PC-3 (cell line): Measurements from ENCODE around the gene DCAF12. TPM values are rescaled to one million over a fixed set of nuclear protein-coding genes. Genes with fewer than 3 reads are reported as not detected.

Source experiments
- ATAC-seq: fragments of 200-7000 bp; cut with Tn5 transposase; 2 replicates; pipeline ENCODE4 v1.9.1; 2020; ENCODE audit warnings: mild to moderate bottlenecking, moderate library complexity
- BruUV-seq: library from RNA; stranded (reverse); fragments of 400-500 nt; replicated peaks from 2 replicates; lab custom pipeline; 2021; lab: Mats Ljungman, UMichigan
- CTCF ChIA-PET: fragments of 300-600 bp; sonication (Branson Sonifier 250); formaldehyde crosslinking; loops from one replicate; lab custom pipeline; 2022; ENCODE audit warnings: antibody characterized with exemption; lab: Charles Lee
- POLR2A ChIA-PET: fragments of 300-600 bp; sonication (Branson Sonifier 250); formaldehyde crosslinking; loops from one replicate; lab custom pipeline; 2022; ENCODE audit warnings: antibody characterized with exemption; ENCODE audit not compliant: unreplicated experiment; lab: Charles Lee
- DNase-seq: peaks from one replicate; pipeline ENCODE4 v3.0.0-alpha.2; 2015
- H2AFZ ChIP-seq: fragments of 300-600 bp; sonication (generic); 2 replicates; pipeline ENCODE4 v1.6.0; 2016; ENCODE audit warnings: antibody characterized with exemption, low read length
- H3F3A ChIP-seq: fragments of 300-600 bp; sonication (generic); one replicate; pipeline ENCODE4 v1.6.0; 2017; ENCODE audit warnings: antibody characterized with exemption, low read length, control low read depth, mild to moderate bottlenecking; ENCODE audit not compliant: unreplicated experiment
- H3K27ac ChIP-seq: fragments of 300-600 bp; sonication (generic); 2 replicates; pipeline ENCODE4 v1.5.1; 2016; ENCODE audit warnings: mild to moderate bottlenecking, low read length
- H3K27me3 ChIP-seq: fragments of 300-600 bp; sonication (generic); 2 replicates; pipeline ENCODE4 v1.6.1; 2016; ENCODE audit warnings: low read length, mixed read lengths
- H3K36me3 ChIP-seq: fragments of 300-600 bp; sonication (generic); 2 replicates; pipeline ENCODE4 v1.6.1; 2016; ENCODE audit warnings: low read depth, mixed run types, low read length, mixed read lengths
- H3K4me1 ChIP-seq: fragments of 300-600 bp; sonication (generic); 2 replicates; pipeline ENCODE4 v1.5.1; 2016; ENCODE audit warnings: low read length; ENCODE audit not compliant: insufficient read depth
- H3K4me2 ChIP-seq: fragments of 300-600 bp; sonication (generic); 2 replicates; pipeline ENCODE4 v1.6.0; 2016; ENCODE audit warnings: low read length
- H3K4me3 ChIP-seq: fragments of 300-600 bp; sonication (generic); 2 replicates; pipeline ENCODE4 v1.5.1; 2016; ENCODE audit warnings: mild to moderate bottlenecking, low read length, mixed read lengths
- H3K79me2 ChIP-seq: fragments of 300-600 bp; sonication (generic); 2 replicates; pipeline ENCODE4 v1.6.1; 2017; ENCODE audit warnings: low read length, mixed read lengths
- H3K9ac ChIP-seq: fragments of 300-600 bp; sonication (generic); 2 replicates; pipeline ENCODE4 v1.6.0; 2016; ENCODE audit warnings: mild to moderate bottlenecking, low read length
- H3K9me2 ChIP-seq: fragments of 300-600 bp; sonication (generic); replicated peaks from 2 replicates; pipeline ENCODE4 v1.6.1; 2016; ENCODE audit warnings: mixed run types, low read length, mixed read lengths
- H3K9me3 ChIP-seq: fragments of 300-600 bp; sonication (generic); 2 replicates; pipeline ENCODE4 v1.6.1; 2016; ENCODE audit warnings: low read length, mixed read lengths
- H4K20me1 ChIP-seq: fragments of 300-600 bp; sonication (generic); 2 replicates; pipeline ENCODE4 v1.6.1; 2016; ENCODE audit warnings: low read length, mixed read lengths
- CTCF ChIP-seq: fragments of 300-600 bp; sonication (generic); conservative IDR thresholded peaks from 2 replicates; pipeline ENCODE4 v1.5.1; 2017; ENCODE audit warnings: antibody characterized with exemption, low read depth, mild to moderate bottlenecking, low read length
- EZH2 ChIP-seq: fragments of 300-600 bp; sonication (generic); IDR thresholded peaks from one replicate; pipeline ENCODE4 v1.6.1; 2017; ENCODE audit warnings: antibody characterized with exemption, mild to moderate bottlenecking, low read length; ENCODE audit not compliant: unreplicated experiment
- EZH2phosphoT487 ChIP-seq: fragments of 300-600 bp; sonication (generic); IDR thresholded peaks from 2 replicates; pipeline ENCODE4 v1.6.1; 2018; ENCODE audit warnings: mild to moderate bottlenecking, antibody characterized with exemption, low read length, borderline replicate concordance
- intact Hi-C: fragments of 100-400 bp; cut with micrococcal nuclease; formaldehyde crosslinking; loops from 2 replicates; pipeline ENCODE4 v1.9.0; 2023
- total RNA-seq: library from RNA; depleted of rRNA; stranded (reverse); fragments of >200 nt; gene quantifications from 2 replicates; pipeline ENCODE4 v1.2.3, GENCODE V29; 2014

The DCAF12 gene
- total RNA-seq, 1 experiment from 2014 or later, result 12.9 TPM

- H3K79me2 ChIP-seq, result no peaks in the 10 kb centered on the region
- no peak overlapping the region for H2AFZ ChIP-seq
- H3K4me2 ChIP-seq, result no peak overlapping the region
- no peaks in the 10 kb centered on the region for H3K9me2 ChIP-seq
- no peaks in the 10 kb centered on the region for H3F3A ChIP-seq
- no peaks in the 10 kb centered on the region for H3K27me3 ChIP-seq
- intact Hi-C loops, result no loop called here
- H3K36me3 ChIP-seq, result no peaks in the 10 kb centered on the region
- ATAC-seq (no peak), DNase-seq (no peak)
- no TSS peak for BruUV-seq
- H3K27ac ChIP-seq, result no peak overlapping the region
- TF ChIP-seq CTCF (no peak), EZH2 (no peak), EZH2phosphoT487 (no peak)
- H3K9me3 ChIP-seq, result no peaks in the 10 kb centered on the region
- H4K20me1 ChIP-seq, result no peaks in the 10 kb centered on the region
- ChIA-PET CTCF (no interaction called here), POLR2A (no interaction called here)
- no peak overlapping the region for H3K9ac ChIP-seq
- H3K4me1 ChIP-seq, result peaks cover under 1% of the 10 kb centered on the region; the same call in 1 of the 2 replicates
- H3K4me3 ChIP-seq, result no peak overlapping the region
Measured at GRCh38 chr9:34169125-34169524, 42.6 kb upstream of the DCAF12 start.

GRCh38 chr9:34163434-34163833, 36.9 kb upstream of the DCAF12 start:
- no peaks in the 10 kb centered on the region for H3K79me2 ChIP-seq
- ChIA-PET CTCF (no interaction called here), POLR2A (interaction anchor here (0.7 kb wide), 1 partner anchor 8 kb away, joined by 3 read pairs; no protein-coding TSS in a partner anchor)
- H4K20me1 ChIP-seq, result no peaks in the 10 kb centered on the region
- peak overlapping the region; percentile 57; the same call in 1 of the 2 replicates for H3K4me2 ChIP-seq
- H3K27ac ChIP-seq, result peak overlapping the region; percentile 92
- H3K4me1 ChIP-seq, result peaks cover 21% of the 10 kb centered on the region
- H2AFZ ChIP-seq, result no peak overlapping the region
- H3K9ac ChIP-seq, result peak overlapping the region; percentile 71
- no peaks in the 10 kb centered on the region for H3F3A ChIP-seq
- BruUV-seq, result no TSS peak
- no peaks in the 10 kb centered on the region for H3K27me3 ChIP-seq
- DNase-seq, result peak; percentile 76
- intact Hi-C loops, result no loop called here
- peak; percentile 87 for ATAC-seq
- H3K9me2 ChIP-seq, result no peaks in the 10 kb centered on the region
- H3K36me3 ChIP-seq, result no peaks in the 10 kb centered on the region
- H3K4me3 ChIP-seq, result no peak overlapping the region
- no peak for TF ChIP-seq CTCF
- TF ChIP-seq EZH2, result no peak
- no peak for TF ChIP-seq EZH2phosphoT487
- no peaks in the 10 kb centered on the region for H3K9me3 ChIP-seq

GRCh38 chr9:34158362-34158869, 31.9 kb upstream of the DCAF12 start:
- Histone ChIP-seq H3K9me3 (no peaks in the 10 kb centered on the region), H3K27me3 (no peaks in the 10 kb centered on the region), H3K4me3 (no peak overlapping the region), H3K9me2 (no peaks in the 10 kb centered on the region), H3F3A (no peaks in the 10 kb centered on the region), H4K20me1 (no peaks in the 10 kb centered on the region), H3K4me1 (peaks cover 20% of the 10 kb centered on the region), H3K79me2 (no peaks in the 10 kb centered on the region), H3K36me3 (no peaks in the 10 kb centered on the region), H3K4me2 (peak overlapping the region; percentile 45), H2AFZ (no peak overlapping the region), H3K27ac (peak overlapping the region; percentile 60), H3K9ac (peak overlapping the region; percentile 40; the same call in 1 of the 2 replicates)
- TF ChIP-seq EZH2phosphoT487, result no peak
- intact Hi-C loops, result no loop called here
- ChIA-PET CTCF (no interaction called here), POLR2A (interaction anchor here (0.5 to 0.6 kb wide), 2 partner anchors 130 to 379 kb away, joined by 4 to 5 read pairs; no protein-coding TSS in a partner anchor)
- no TSS peak for BruUV-seq
- DNase-seq (peak; percentile 75), ATAC-seq (peak; percentile 81)
